Measurements from ENCODE around the gene PRR35. TPM values are rescaled to one million over a fixed set of nuclear protein-coding genes. Genes with fewer than 3 reads are reported as not detected.

PRR35 gene
- total and polyA plus RNA-seq, 12 donors: not detected

GRCh38 chr16:582218-582613, 22.0 kb downstream of the PRR35 start:
- H3K27ac ChIP-seq: no peak overlapping the region
- DNase-seq (peak in 1 of 2 donors; percentile 21), ATAC-seq (no peak)
- no peaks in the 10 kb centered on the region for H3K27me3 ChIP-seq
- H3K36me3 ChIP-seq: peaks cover 0 to 17% (median 0%) of the 10 kb centered on the region in 9 donors
- TF ChIP-seq CTCF (IDR thresholded peaks at IDR 0.05): no peak
- 81 to 92% methylated on average over 18 of the region's 18 CpGs for WGBS, 2 donors
- intact Hi-C loops (cut with DNase I): loop anchor here in 6 of 10 donors (5.0 to 10.0 kb wide), 4 partner anchors 73 to 157 kb away; partner anchors contain the start of genes RHOT2 (in 2 of the 6) and RAB11FIP3 (in 1 of the 6)
- H3K4me3 ChIP-seq: no peak overlapping the region
- no peaks in the 10 kb centered on the region for H3K9me3 ChIP-seq
- H3K4me1 ChIP-seq: peaks cover 4 to 39% (median 13%) of the 10 kb centered on the region in 9 donors

GRCh38 chr16:582614-583331, 22.6 kb downstream of the PRR35 start:
- Histone ChIP-seq H3K4me1 (peaks cover 7 to 45% (median 17%) of the 10 kb centered on the region in 9 donors), H3K36me3 (peaks cover 0 to 17% (median 0%) of the 10 kb centered on the region in 9 donors), H3K27me3 (no peaks in the 10 kb centered on the region), H3K4me3 (no peak overlapping the region), H3K9me3 (no peaks in the 10 kb centered on the region), H3K27ac (peak overlapping the region in 3 of 10 donors; percentile 28 to 65 (median 41))
- ATAC-seq (peak in 6 of 8 donors; percentile 2 to 53 (median 34)), DNase-seq (peak in 1 of 2 donors; percentile 68)
- intact Hi-C loops (cut with DNase I): loop anchor here in 6 of 10 donors (5.0 to 10.0 kb wide), 4 partner anchors 72 to 158 kb away; partner anchors contain the start of genes RHOT2 (in 2 of the 6) and RAB11FIP3 (in 1 of the 6)
- WGBS, 2 donors: 81 to 86% methylated on average over 21 of the region's 21 CpGs
- TF ChIP-seq CTCF (IDR thresholded peaks at IDR 0.05): no peak

- peaks cover 0 to 17% (median 0%) of the 10 kb centered on the region in 9 donors for H3K36me3 ChIP-seq
- no peak for TF ChIP-seq CTCF (IDR thresholded peaks at IDR 0.05)
- intact Hi-C loops (cut with DNase I): loop anchor here in 6 of 10 donors (5.0 to 10.0 kb wide), 4 partner anchors 71 to 159 kb away; partner anchors contain the start of genes RHOT2 (in 2 of the 6) and RAB11FIP3 (in 1 of the 6)
Measured at GRCh38 chr16:583470-583814, 23.2 kb downstream of the PRR35 start.

GRCh38 chr16:583815-584591, 23.8 kb downstream of the PRR35 start:
- intact Hi-C loops (cut with DNase I): loop anchor here in 6 of 10 donors (5.0 to 10.0 kb wide), 4 partner anchors 71 to 159 kb away; partner anchors contain the start of genes RHOT2 (in 2 of the 6) and RAB11FIP3 (in 1 of the 6)
- Histone ChIP-seq H3K4me3 (no peak overlapping the region), H3K9me3 (no peaks in the 10 kb centered on the region), H3K27me3 (no peaks in the 10 kb centered on the region), H3K27ac (peak overlapping the region in 1 of 10 donors; percentile 65), H3K36me3 (peaks cover 0 to 17% (median 0%) of the 10 kb centered on the region in 9 donors), H3K4me1 (peaks cover 10 to 47% (median 25%) of the 10 kb centered on the region in 9 donors)
- WGBS, 2 donors: 50 to 52% methylated on average over 36 to 38 of the region's 38 CpGs
- ATAC-seq (no peak), DNase-seq (no peak)
- no peak for TF ChIP-seq CTCF (IDR thresholded peaks at IDR 0.05)

More at GRCh38 chr16:583470-583814, 23.2 kb downstream of the PRR35 start:
- H3K9me3 ChIP-seq: no peaks in the 10 kb centered on the region
- ATAC-seq (no peak), DNase-seq (no peak)
- WGBS, 2 donors: 62 to 65% methylated on average over 16 of the region's 16 CpGs
- H3K4me3 ChIP-seq: no peak overlapping the region
- peak overlapping the region in 3 of 10 donors; percentile 28 to 65 (median 41) for H3K27ac ChIP-seq
- H3K4me1 ChIP-seq: peaks cover 10 to 51% (median 24%) of the 10 kb centered on the region in 9 donors
- no peaks in the 10 kb centered on the region for H3K27me3 ChIP-seq

Data from heart right ventricle (tissue), 16 donors.